Measurements from ENCODE around the gene RALGAPA1.

- peak; percentile 32 to 77 (median 55) for TF ChIP-seq CTCF (IDR thresholded peaks at IDR 0.05)
- no peak for TF ChIP-seq POLR2A (IDR thresholded peaks at IDR 0.05)
These were observed 12.7 kb upstream of the RALGAPA1 start for GRCh38 chr14:35821564-35822411.
